PC-3 (cell line): ENCODE results near the gene MOB1B.

Experiments
- CTCF ChIP-seq: fragments of 300-600 bp; sonication (generic); conservative IDR thresholded peaks from 2 replicates; pipeline ENCODE4 v1.5.1; 2017; ENCODE audit warnings: antibody characterized with exemption, low read depth, mild to moderate bottlenecking, low read length
- EZH2 ChIP-seq: fragments of 300-600 bp; sonication (generic); IDR thresholded peaks from one replicate; pipeline ENCODE4 v1.6.1; 2017; ENCODE audit warnings: antibody characterized with exemption, mild to moderate bottlenecking, low read length; ENCODE audit not compliant: unreplicated experiment
- EZH2phosphoT487 ChIP-seq: fragments of 300-600 bp; sonication (generic); IDR thresholded peaks from 2 replicates; pipeline ENCODE4 v1.6.1; 2018; ENCODE audit warnings: mild to moderate bottlenecking, antibody characterized with exemption, low read length, borderline replicate concordance

- TF ChIP-seq CTCF, result no peak
- TF ChIP-seq EZH2, result no peak
- TF ChIP-seq EZH2phosphoT487, result no peak
Observed at GRCh38 chr4:70858454-70858853, 43.7 kb upstream of the MOB1B start.
